PC-3 (cell line): ENCODE measurements around the gene EIF5B. TPM values are rescaled to one million over a fixed set of nuclear protein-coding genes. Genes with fewer than 3 reads are reported as not detected.

ENCODE experiments used
- ATAC-seq: fragments of 200-7000 bp; cut with Tn5 transposase; 2 replicates; pipeline ENCODE4 v1.9.1; 2020; ENCODE audit warnings: mild to moderate bottlenecking, moderate library complexity
- BruUV-seq: library from RNA; stranded (reverse); fragments of 400-500 nt; replicated peaks from 2 replicates; lab custom pipeline; 2021; lab: Mats Ljungman, UMichigan
- CTCF ChIA-PET: fragments of 300-600 bp; sonication (Branson Sonifier 250); formaldehyde crosslinking; loops from one replicate; lab custom pipeline; 2022; ENCODE audit warnings: antibody characterized with exemption; lab: Charles Lee
- POLR2A ChIA-PET: fragments of 300-600 bp; sonication (Branson Sonifier 250); formaldehyde crosslinking; loops from one replicate; lab custom pipeline; 2022; ENCODE audit warnings: antibody characterized with exemption; ENCODE audit not compliant: unreplicated experiment; lab: Charles Lee
- DNase-seq: peaks from one replicate; pipeline ENCODE4 v3.0.0-alpha.2; 2015
- H2AFZ ChIP-seq: fragments of 300-600 bp; sonication (generic); 2 replicates; pipeline ENCODE4 v1.6.0; 2016; ENCODE audit warnings: antibody characterized with exemption, low read length
- H3F3A ChIP-seq: fragments of 300-600 bp; sonication (generic); one replicate; pipeline ENCODE4 v1.6.0; 2017; ENCODE audit warnings: antibody characterized with exemption, low read length, control low read depth, mild to moderate bottlenecking; ENCODE audit not compliant: unreplicated experiment
- H3K27ac ChIP-seq: fragments of 300-600 bp; sonication (generic); 2 replicates; pipeline ENCODE4 v1.5.1; 2016; ENCODE audit warnings: mild to moderate bottlenecking, low read length
- H3K27me3 ChIP-seq: fragments of 300-600 bp; sonication (generic); 2 replicates; pipeline ENCODE4 v1.6.1; 2016; ENCODE audit warnings: low read length, mixed read lengths
- H3K36me3 ChIP-seq: fragments of 300-600 bp; sonication (generic); 2 replicates; pipeline ENCODE4 v1.6.1; 2016; ENCODE audit warnings: low read depth, mixed run types, low read length, mixed read lengths
- H3K4me1 ChIP-seq: fragments of 300-600 bp; sonication (generic); 2 replicates; pipeline ENCODE4 v1.5.1; 2016; ENCODE audit warnings: low read length; ENCODE audit not compliant: insufficient read depth
- H3K4me2 ChIP-seq: fragments of 300-600 bp; sonication (generic); 2 replicates; pipeline ENCODE4 v1.6.0; 2016; ENCODE audit warnings: low read length
- H3K4me3 ChIP-seq: fragments of 300-600 bp; sonication (generic); 2 replicates; pipeline ENCODE4 v1.5.1; 2016; ENCODE audit warnings: mild to moderate bottlenecking, low read length, mixed read lengths
- H3K79me2 ChIP-seq: fragments of 300-600 bp; sonication (generic); 2 replicates; pipeline ENCODE4 v1.6.1; 2017; ENCODE audit warnings: low read length, mixed read lengths
- H3K9ac ChIP-seq: fragments of 300-600 bp; sonication (generic); 2 replicates; pipeline ENCODE4 v1.6.0; 2016; ENCODE audit warnings: mild to moderate bottlenecking, low read length
- H3K9me2 ChIP-seq: fragments of 300-600 bp; sonication (generic); replicated peaks from 2 replicates; pipeline ENCODE4 v1.6.1; 2016; ENCODE audit warnings: mixed run types, low read length, mixed read lengths
- H3K9me3 ChIP-seq: fragments of 300-600 bp; sonication (generic); 2 replicates; pipeline ENCODE4 v1.6.1; 2016; ENCODE audit warnings: low read length, mixed read lengths
- H4K20me1 ChIP-seq: fragments of 300-600 bp; sonication (generic); 2 replicates; pipeline ENCODE4 v1.6.1; 2016; ENCODE audit warnings: low read length, mixed read lengths
- EZH2 ChIP-seq: fragments of 300-600 bp; sonication (generic); IDR thresholded peaks from one replicate; pipeline ENCODE4 v1.6.1; 2017; ENCODE audit warnings: antibody characterized with exemption, mild to moderate bottlenecking, low read length; ENCODE audit not compliant: unreplicated experiment
- EZH2phosphoT487 ChIP-seq: fragments of 300-600 bp; sonication (generic); IDR thresholded peaks from 2 replicates; pipeline ENCODE4 v1.6.1; 2018; ENCODE audit warnings: mild to moderate bottlenecking, antibody characterized with exemption, low read length, borderline replicate concordance
- intact Hi-C: fragments of 100-400 bp; cut with micrococcal nuclease; formaldehyde crosslinking; loops from 2 replicates; pipeline ENCODE4 v1.9.0; 2023
- total RNA-seq: library from RNA; depleted of rRNA; stranded (reverse); fragments of >200 nt; gene quantifications from 2 replicates; pipeline ENCODE4 v1.2.3, GENCODE V29; 2014
- TF ChIP-seq, protein P1 (sequence below): fragments of 300-600 bp; sonication (generic); conservative IDR thresholded peaks from 2 replicates; pipeline ENCODE4 v1.5.1; 2017; ENCODE audit warnings: antibody characterized with exemption, low read depth, mild to moderate bottlenecking, low read length

Gene EIF5B
- total RNA-seq, 1 experiment from 2014 or later = 35.9 TPM

- no peak overlapping the region for H3K4me3 ChIP-seq
- no peaks in the 10 kb centered on the region for H3K9me3 ChIP-seq
- H3F3A ChIP-seq = no peaks in the 10 kb centered on the region
- H3K9me2 ChIP-seq = no peaks in the 10 kb centered on the region
- no peak for ATAC-seq
- no peak overlapping the region for H2AFZ ChIP-seq
- no peaks in the 10 kb centered on the region for H3K27me3 ChIP-seq
- no TSS peak for BruUV-seq
- H3K27ac ChIP-seq = no peak overlapping the region
- H3K79me2 ChIP-seq = no peaks in the 10 kb centered on the region
- no peak for TF ChIP-seq EZH2
- no peak overlapping the region for H3K9ac ChIP-seq
- peaks cover 76% of the 10 kb centered on the region for H3K36me3 ChIP-seq
- H3K4me1 ChIP-seq = no peaks in the 10 kb centered on the region
- H4K20me1 ChIP-seq = no peaks in the 10 kb centered on the region
- ChIA-PET CTCF (no interaction called here), POLR2A (no interaction called here)
- intact Hi-C loops = loop anchor here (2.0 kb wide), 1 partner anchor 59 kb away; the partner anchor contains the start of genes EIF5B and TXNDC9
- H3K4me2 ChIP-seq = no peak overlapping the region
- no peak for DNase-seq
Observed at GRCh38 chr2:99395589-99396130, 58.5 kb downstream of the EIF5B start.

- CTCF ChIA-PET = no interaction called here
- ATAC-seq (no peak), DNase-seq (no peak)
- H3K36me3 ChIP-seq = peaks cover 78% of the 10 kb centered on the region
- no TSS peak for BruUV-seq
- POLR2A ChIA-PET = no interaction called here
- no peak overlapping the region for H3K4me2 ChIP-seq
- H3K9ac ChIP-seq = no peak overlapping the region
- H3K27ac ChIP-seq = no peak overlapping the region
- no peaks in the 10 kb centered on the region for H3K27me3 ChIP-seq
- H3K4me1 ChIP-seq = no peaks in the 10 kb centered on the region
- no peak overlapping the region for H2AFZ ChIP-seq
- H3K9me3 ChIP-seq = no peaks in the 10 kb centered on the region
- no peaks in the 10 kb centered on the region for H3F3A ChIP-seq
- H3K9me2 ChIP-seq = no peaks in the 10 kb centered on the region
- no peaks in the 10 kb centered on the region for H4K20me1 ChIP-seq
- no peaks in the 10 kb centered on the region for H3K79me2 ChIP-seq
- no peak for TF ChIP-seq EZH2
- no peak for TF ChIP-seq EZH2phosphoT487
- TF ChIP-seq, protein P1, sequence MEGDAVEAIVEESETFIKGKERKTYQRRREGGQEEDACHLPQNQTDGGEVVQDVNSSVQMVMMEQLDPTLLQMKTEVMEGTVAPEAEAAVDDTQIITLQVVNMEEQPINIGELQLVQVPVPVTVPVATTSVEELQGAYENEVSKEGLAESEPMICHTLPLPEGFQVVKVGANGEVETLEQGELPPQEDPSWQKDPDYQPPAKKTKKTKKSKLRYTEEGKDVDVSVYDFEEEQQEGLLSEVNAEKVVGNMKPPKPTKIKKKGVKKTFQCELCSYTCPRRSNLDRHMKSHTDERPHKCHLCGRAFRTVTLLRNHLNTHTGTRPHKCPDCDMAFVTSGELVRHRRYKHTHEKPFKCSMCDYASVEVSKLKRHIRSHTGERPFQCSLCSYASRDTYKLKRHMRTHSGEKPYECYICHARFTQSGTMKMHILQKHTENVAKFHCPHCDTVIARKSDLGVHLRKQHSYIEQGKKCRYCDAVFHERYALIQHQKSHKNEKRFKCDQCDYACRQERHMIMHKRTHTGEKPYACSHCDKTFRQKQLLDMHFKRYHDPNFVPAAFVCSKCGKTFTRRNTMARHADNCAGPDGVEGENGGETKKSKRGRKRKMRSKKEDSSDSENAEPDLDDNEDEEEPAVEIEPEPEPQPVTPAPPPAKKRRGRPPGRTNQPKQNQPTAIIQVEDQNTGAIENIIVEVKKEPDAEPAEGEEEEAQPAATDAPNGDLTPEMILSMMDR = no peak
- no peak overlapping the region for H3K4me3 ChIP-seq
- intact Hi-C loops = loop anchor here (2.0 kb wide), 1 partner anchor 61 kb away; the partner anchor contains the start of genes EIF5B and TXNDC9
Observed at GRCh38 chr2:99397266-99397920, 60.2 kb downstream of the EIF5B start.

- Histone ChIP-seq H3K4me2 (no peak overlapping the region), H3K9ac (no peak overlapping the region), H3K4me1 (peaks cover 7% of the 10 kb centered on the region), H3K79me2 (no peaks in the 10 kb centered on the region), H2AFZ (no peak overlapping the region), H3F3A (no peaks in the 10 kb centered on the region), H3K27ac (no peak overlapping the region), H3K27me3 (no peaks in the 10 kb centered on the region), H4K20me1 (no peaks in the 10 kb centered on the region), H3K36me3 (peaks cover 77% of the 10 kb centered on the region), H3K4me3 (no peak overlapping the region), H3K9me3 (no peaks in the 10 kb centered on the region), H3K9me2 (no peaks in the 10 kb centered on the region)
- ChIA-PET POLR2A (no interaction called here), CTCF (no interaction called here)
- no peak for DNase-seq
- TF ChIP-seq, protein P1 = no peak
- no peak for TF ChIP-seq EZH2
- no peak for TF ChIP-seq EZH2phosphoT487
- BruUV-seq = no TSS peak
- no peak for ATAC-seq
- intact Hi-C loops = no loop called here
Observed at GRCh38 chr2:99398303-99398702, 61.1 kb downstream of the EIF5B start.
